AG08395 (cell line): ENCODE results near the gene DNMT3B.
"Not testable (repeated sequence)": the region's sequence is repeated elsewhere in the genome, so short reads cannot be mapped to it uniquely, and the experiment has no call there.

Source experiments
- DNase-seq: peaks from one replicate; pipeline ENCODE4 v3.0.0; 2012; ENCODE audit warnings: mixed read lengths, low spot score

Gene DNMT3B

DNA sequence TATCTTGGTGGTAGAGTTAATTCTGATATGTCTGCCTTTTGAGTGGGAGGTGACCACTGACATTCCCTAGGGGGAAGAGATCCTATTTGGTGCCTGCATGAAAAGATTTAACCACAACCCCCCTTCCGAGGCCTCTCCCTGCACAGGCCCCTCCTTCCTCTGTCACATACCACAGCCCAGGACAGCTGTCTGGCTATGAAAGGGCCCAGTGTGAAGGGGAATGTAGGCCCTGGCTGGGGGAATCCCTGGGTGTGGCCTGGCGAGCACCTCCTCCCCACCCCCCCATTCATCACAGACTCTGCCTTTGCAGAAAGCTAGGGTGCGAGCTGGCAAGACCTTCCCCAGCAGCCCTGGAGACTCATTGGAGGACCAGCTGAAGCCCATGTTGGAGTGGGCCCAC lies 30.1 kb downstream of the DNMT3B start:
- no peak for DNase-seq

DNA sequence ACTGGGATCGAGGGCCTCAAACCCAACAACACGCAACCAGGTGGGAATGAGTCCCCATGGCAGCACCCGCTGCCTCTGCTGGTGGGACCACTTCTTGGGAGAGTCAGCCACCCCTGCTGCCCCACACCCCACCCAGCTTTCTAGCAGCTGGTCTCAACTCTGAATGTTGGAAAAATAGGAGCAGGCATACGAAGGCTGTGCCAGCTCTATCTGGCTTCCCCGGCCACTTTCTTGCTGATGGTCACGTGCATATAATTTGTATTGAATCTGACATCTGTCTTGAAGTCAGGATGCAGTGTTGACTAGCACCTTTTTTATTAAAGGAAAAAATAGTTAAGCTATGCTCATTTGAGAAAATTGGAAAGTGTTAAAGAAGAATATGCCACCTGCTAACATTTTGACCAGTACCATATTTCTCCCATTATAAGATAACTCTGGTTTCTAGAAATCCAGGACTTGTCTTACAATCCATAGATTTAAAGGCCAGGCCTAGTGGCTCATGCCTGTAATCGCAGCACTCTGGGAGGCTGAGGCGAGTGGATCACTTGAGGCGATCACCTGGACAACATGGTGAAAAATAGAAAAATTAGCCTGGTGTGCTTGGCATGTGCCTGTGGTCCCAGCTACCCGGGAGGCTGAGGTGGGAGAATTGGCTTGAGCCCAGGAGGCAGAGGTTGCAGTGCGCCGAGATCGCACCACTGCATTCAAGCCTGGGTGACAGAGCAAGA lies 30.7 kb downstream of the DNMT3B start:
- no peak for DNase-seq

DNA sequence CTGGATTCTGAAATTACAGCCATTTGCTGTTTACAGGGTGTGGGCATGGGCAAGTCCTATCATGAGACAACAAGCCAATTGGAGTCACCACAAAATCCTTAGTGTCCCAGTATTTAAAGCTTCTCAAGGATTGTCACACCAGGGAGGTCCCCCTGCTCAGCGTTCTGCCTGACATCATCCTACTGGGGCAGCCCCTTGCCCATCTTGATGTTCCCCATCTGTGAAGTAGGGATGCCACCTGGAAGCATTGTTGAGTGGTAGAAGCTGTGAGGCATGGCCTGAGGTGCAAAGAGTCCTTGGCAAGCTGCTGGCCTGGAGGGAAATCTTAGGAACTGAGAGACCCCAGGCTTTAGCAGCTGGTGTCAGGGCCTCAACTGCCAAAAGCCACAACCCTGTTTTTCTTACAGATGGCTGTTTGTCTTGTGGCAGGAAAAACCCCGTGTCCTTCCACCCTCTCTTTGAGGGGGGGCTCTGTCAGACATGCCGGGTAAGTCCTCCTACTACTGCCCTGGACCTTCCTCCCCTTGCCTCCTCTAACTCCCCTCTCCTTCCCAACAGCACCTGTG lies 34.3 kb downstream of the DNMT3B start:
- DNase-seq = no peak

DNA sequence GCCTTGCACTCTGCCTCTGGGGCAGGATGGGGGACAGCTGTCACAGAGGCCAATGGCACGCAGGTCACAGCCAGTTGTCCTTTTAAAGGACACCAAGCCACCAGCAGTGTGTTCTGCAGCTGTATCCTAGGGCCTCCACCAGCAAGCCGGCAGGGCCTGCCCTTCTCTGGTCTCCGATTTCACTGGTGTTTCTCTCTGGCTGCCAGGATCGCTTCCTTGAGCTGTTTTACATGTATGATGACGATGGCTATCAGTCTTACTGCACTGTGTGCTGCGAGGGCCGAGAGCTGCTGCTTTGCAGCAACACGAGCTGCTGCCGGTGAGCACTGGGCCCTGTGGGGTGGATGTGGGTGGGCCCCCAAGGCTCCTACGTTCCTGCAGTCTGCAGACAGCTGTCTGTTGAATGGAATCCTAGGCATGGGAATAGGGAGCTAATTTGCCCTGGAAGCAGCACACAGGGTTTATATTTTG lies 34.8 kb downstream of the DNMT3B start:
- no peak for DNase-seq

DNA sequence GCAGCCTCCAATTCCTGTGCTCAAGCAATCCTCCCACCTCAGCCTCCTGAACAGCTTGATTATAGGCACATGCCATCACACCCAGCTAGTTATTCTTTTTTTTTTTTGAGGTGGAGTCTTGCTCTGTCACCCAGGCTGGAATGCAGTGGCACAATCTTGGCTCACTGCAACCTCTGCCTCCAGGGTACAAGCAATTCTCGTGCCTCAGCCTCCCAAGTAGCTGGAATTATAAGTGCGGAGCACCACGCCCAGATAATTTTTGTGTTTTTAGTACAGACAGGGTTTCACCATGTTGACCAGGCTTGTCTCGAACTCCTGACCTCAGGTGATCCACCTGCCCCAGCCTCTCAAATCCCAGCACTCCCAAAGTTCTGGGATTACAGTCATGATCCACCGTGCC lies 35.4 kb downstream of the DNMT3B start:
- not testable (repeated sequence) for DNase-seq

DNA sequence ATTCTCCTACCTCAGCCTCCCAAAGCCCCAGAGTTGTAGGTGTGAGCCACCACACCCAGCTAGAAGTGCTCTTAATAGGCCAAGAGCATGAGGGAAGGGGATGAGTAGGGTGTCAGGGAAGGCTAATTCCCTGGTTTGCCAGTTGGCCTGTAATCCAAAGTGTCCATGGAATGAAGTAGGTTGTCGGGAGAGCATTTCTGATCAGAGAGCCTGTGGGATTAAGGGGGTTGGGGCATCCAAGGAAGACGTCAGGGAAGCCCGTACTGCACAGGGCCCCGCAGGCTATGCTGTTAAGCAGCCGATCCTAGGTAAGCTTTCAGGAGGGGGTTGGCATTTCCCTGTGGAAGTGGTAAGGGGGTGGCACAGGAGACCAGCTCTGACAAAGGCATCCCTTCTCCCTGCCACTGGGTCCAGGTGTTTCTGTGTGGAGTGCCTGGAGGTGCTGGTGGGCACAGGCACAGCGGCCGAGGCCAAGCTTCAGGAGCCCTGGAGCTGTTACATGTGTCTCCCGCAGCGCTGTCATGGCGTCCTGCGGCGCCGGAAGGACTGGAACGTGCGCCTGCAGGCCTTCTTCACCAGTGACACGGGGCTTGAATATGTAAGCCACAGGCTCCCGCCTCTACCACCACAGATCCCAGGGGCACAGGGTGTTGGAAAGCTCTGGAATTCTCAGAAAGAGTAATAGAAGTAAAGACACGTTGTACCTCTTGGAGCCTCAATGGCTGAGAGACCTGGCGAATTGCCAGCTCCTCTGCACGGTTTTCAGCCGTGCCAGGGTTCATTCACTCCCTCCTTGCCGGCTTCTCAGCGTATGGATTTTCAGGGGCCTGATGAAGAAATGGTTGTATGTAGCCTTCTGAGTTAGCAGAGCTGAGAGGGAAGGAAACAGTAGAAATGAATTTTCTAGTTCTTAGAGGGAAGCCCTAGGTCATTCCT lies 36.1 kb downstream of the DNMT3B start:
- DNase-seq = no peak

DNA sequence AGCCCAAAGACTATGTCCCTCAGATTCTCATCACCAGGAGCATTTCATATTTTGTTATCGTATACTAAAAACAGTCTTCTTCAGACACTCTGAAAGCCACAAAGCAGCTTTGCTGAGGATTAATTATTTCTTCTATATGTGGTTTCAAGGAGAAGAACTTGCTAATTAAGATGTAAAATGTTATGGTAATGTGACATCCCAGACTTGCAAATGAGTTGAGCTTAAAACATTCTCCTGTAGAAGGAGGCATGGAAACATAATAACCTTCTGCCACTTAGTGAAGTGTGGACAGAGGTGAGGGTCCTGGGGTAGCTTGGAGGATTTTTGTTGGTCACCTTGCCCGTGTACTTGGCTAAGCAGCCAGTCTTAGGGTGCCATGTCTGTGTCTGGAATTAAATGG lies 40.9 kb downstream of the DNMT3B start:
- DNase-seq = no peak

DNA sequence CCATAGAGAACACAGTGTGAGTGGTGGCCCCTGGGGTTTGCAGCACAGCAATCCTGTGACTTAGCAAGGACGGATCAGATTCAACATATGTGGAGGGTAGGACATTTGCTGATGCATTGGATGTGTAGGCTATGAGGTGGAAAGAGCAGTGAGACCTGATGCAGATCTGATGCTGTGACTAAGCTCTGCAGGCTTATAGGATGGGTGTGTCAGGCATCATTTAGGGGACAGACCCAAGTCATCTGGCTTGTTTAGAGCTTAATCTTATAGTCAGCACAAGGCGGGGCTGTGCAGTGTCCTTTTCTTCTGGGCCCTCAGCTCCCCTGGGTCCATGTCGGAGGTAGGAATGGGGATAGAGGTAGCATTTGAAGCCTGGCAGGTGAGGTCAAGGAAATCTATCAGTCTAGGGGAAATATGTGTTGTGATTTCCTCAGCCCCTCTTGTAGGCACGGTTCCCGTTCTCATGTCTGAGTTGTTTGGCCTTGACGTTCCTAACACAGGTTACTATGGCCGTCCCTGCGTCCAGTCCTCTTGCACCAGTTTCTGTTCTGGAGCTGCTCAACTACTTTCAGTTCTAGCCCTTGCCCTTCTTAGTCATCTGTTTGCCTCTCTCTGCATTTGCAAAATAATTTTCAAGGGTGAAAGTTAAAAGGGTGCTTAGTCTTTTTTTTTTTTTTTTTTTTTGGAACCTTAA lies 42.0 kb downstream of the DNMT3B start:
- DNase-seq = no peak

DNA sequence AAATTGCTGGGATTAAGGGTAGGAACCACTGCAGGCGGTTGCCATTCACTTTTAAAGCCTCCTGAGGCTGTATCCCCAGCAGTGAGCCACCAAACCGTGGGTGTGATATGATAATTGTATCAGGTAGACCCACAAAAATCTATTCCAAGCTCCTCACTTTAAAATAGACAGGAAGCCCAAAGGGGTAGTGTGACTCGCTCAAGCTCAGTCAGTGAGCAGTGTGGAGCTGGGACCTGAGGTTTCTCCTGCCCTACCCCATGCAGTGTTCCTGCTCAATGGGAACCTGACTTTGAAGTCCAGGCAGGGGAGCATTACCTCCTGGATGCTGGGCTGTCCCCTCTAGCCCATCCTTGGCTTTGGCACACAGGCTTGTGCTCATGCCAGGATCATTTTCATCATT lies 42.6 kb downstream of the DNMT3B start:
- no peak for DNase-seq

DNA sequence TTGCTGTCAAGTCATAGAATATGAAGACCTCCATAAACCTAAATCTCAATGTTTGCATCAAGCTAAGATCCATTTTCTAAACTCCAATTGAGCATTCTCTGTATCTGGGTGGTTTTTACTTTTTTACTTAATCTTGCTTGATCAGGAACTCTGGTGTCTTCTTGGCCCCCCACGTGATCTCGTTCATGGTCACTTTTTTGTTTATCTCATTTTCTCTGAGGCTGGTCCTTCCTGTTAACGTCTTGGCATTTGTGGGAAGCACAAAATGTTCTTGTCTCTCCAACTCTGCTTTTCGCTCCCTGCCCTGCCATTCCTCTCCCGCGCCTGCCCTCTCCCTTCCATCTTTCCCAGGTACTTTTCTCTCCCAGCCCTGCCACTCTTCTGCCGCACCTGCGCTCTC lies 43.5 kb downstream of the DNMT3B start:
- DNase-seq = no peak

DNA sequence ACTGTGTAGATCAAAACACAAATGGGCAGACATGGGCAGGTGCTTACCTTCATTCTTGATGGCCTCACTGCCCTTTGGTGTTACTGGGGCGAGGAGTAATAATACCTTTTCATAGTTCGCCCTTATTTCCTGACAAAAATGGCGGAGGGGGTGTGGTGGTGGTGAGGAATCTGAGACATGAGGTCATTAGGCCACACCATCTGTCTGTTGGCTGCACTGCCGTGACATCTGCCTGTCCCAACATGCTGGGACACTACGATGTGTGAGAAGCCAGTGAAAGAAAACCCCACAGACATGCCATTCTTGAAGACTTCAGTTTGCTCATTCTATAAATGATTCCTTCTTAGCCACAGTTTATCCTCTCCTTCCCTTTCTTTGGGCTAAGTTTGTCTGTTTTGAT lies 44.2 kb downstream of the DNMT3B start:
- DNase-seq = no peak

DNA sequence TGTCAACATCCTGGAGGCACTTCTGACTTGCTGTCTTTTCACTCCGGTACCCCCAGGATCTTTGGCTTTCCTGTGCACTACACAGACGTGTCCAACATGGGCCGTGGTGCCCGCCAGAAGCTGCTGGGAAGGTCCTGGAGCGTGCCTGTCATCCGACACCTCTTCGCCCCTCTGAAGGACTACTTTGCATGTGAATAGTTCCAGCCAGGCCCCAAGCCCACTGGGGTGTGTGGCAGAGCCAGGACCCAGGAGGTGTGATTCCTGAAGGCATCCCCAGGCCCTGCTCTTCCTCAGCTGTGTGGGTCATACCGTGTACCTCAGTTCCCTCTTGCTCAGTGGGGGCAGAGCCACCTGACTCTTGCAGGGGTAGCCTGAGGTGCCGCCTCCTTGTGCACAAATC lies 45.5 kb downstream of the DNMT3B start:
- DNase-seq = no peak

DNA sequence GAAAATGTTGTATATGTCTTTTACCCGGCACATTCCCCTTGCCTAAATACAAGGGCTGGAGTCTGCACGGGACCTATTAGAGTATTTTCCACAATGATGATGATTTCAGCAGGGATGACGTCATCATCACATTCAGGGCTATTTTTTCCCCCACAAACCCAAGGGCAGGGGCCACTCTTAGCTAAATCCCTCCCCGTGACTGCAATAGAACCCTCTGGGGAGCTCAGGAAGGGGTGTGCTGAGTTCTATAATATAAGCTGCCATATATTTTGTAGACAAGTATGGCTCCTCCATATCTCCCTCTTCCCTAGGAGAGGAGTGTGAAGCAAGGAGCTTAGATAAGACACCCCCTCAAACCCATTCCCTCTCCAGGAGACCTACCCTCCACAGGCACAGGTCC lies 46.3 kb downstream of the DNMT3B start:
- DNase-seq = no peak

DNA sequence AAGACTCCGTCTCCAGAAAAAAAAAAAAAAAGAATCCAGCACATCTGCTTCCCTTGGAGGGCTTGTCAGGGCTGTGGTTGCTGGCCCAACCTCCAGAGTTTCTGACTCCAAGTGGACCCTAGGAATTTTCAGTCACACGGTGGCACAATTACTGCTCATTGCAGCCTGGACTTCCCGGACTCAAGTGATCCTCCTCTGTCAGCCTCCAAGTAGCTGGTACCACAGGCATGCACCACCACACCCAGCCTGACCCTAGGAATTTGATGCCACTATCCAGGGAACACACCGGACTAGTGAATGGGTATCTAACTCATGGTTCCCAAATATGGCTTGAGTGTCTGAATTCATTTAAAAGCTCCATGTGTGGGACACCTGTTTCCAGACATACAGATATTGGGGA lies 47.7 kb downstream of the DNMT3B start:
- no peak for DNase-seq

DNA sequence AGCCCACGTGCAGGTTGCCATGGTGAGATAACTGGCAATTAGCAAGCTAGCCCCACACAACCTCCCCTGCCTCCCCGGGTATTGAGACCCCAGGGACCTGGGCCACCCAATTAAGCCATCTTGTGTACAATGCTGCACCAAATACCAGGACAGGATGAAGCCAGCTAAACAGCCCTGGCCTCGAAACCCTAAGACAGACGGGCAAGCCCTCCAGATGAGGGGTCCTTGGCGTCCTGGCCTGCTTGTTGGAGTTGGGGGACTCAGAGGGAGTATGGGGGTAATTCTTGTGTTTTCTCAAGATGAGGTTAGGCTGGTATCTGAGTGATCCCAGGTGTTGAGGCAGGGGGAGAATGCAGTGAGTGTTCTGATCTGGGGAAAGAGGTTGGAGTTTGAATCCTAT lies 48.8 kb downstream of the DNMT3B start:
- DNase-seq = no peak

DNA sequence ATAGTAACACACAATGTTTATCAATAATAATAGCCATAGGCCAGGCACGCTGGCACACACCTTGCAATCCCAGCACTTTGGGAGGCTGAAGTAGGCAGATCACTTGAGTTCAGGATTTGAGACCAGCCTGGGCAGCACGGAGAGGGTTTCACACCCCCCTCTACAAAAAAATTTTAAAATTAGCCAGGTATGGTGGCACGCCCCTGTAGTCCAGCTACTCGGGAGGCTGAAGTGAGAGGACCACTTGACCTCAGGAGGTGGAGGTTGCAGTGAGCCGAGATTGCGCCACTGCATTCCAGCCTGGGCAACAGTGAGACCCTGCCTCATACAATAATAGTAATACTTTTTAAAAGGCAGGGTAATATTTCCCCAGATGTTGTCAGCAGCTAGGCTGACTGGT lies 49.7 kb downstream of the DNMT3B start:
- DNase-seq = no peak

DNA sequence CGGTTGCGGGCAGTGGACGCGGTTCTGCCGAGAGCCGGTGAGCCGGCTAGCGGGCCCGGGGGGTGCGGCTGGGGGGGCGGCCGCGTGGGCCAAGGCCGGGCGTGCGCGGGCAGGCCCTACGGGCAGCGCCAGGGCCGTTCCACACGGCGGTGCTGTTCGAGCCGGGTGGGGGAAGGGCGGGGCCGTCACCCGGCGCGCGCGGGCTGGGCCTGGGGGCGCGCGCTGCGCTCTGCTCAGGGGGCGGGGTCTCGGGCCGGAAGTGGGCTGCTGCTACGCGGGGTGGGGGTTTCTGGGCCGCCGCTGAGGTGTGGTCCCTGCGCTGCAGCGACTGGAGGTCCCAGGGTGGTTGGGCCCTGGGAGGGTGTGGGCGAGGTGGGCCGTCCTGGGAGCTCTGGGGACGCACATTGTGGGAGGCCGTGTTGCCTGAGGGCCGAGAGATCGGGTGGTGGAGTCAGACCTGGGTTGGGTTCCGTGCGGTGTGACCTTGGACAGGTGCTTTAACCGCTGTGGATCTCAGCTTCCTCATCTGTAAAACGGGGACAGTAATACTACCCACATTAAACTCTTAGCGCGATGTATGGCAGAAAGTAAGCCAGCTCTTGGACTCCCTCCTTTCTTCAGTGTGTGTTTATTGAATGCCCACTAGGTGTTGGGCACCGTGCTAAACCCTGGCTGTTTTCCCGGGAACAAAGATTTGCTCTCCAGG lies 58.0 kb downstream of the DNMT3B start:
- DNase-seq = no peak

DNA sequence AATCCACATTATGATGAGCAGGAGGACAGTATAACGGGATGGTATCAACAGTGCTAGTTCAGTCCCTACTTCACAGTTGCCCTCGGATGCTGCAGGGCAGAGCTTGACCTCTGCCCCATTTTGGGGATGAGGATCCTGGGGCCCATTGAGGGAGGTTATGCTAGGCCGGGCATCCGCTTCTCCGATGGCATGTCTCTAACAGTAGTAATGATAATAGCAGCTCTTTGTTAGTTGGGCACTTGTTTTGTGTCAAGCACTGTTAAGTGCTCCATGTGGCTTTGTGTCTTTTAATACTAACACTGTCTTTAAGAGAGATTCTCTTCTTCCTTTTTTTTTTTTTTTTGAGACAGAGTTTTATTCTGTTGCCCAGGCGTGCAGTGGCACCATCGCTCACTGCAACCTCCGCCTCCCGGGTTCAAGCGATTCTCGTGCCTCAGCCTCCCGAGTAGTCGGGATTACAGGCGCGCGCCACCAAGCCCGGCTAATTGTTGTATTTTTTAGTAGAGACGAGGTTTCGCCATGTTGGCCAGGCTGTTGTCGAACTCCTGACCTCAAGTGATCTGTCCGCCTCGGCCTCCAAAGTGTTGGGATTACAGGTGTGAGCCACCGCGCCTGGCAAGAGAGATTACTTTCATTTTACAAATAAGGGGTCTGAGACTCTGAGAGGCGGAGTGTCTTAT lies 58.7 kb downstream of the DNMT3B start:
- no peak for DNase-seq

DNA sequence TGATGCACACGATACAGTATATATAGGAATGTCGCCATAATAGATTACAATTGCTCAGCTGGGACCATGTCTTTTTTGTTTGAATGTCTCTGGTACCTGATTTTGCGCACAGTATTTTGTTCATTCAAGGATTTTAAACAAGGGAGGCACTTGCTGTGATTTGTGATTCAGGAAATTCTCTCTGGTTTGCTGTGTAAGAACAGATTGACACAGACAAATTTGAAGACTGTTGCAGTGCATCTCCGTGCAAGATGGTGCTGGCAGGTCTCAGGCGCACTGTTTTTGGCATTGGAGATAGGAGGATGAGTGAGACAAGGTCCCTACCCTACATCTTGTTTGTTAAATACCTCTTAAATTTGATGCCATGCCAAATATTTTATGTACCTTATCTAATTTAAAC lies 60.0 kb downstream of the DNMT3B start:
- DNase-seq = no peak

DNA sequence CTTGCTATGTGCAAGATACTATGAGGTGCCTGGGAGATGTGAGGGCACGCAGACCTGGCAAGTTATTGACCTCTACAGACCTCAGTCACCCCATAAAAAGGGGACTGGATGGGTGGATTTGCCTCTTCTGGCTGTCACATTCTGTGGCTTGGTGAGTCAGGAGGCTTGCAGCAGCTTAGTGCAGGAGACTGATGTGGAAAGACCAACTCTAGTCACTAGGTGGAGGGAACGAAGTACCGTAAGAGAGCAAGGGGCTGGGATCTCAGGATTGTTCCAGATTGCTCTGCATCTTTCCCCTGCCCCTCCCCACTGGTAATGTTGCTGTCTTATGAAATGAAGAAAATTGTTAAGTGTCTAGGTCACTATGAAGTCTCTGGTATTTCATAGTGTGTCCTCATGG lies 60.9 kb downstream of the DNMT3B start:
- peak; percentile 76 for DNase-seq
